Ovary (tissue), 9 donors: ENCODE data around the gene TEX51. TPM values are rescaled to one million over a fixed set of nuclear protein-coding genes. Genes with fewer than 3 reads are reported as not detected.

ENCODE experiments used
- DNase-seq, 5 donors: peaks; one replicate each; pipeline ENCODE4 v3.0.0-alpha.2; 2019 to 2020
- H3K27ac ChIP-seq, 2 donors: fragments of 200-600 bp; one replicate each; pipeline versions ENCODE4 v1.5.1 to v1.8.0; 2019 to 2022
- H3K27me3 ChIP-seq: fragments of 200-600 bp; one replicate; pipeline ENCODE4 v1.8.0; 2022
- H3K36me3 ChIP-seq: fragments of 200-600 bp; sonication (generic); one replicate; pipeline ENCODE4 v1.5.1; 2019
- H3K4me1 ChIP-seq: one replicate; pipeline ENCODE4 v1.8.1; 2013; ENCODE audit warnings: mild to moderate bottlenecking, moderate library complexity; ENCODE audit not compliant: insufficient read depth
- H3K4me3 ChIP-seq: fragments of 200-600 bp; sonication (generic); one replicate; pipeline ENCODE4 v1.5.1; 2017
- H3K9me3 ChIP-seq, 2 donors: fragments of 200-600 bp in 1 of 2; sonication (generic) in 1 of 2; one replicate each; pipeline versions ENCODE4 v1.5.1 to v1.8.1; 2013 to 2019; ENCODE audit warnings: mild to moderate bottlenecking in 1 of 2, moderate library complexity in 1 of 2
- EP300 ChIP-seq: sonication (generic); formaldehyde crosslinking; IDR thresholded peaks from one replicate; pipeline ENCODE4 v1.6.1; 2017; ENCODE audit warnings: antibody characterized with exemption
- POLR2A ChIP-seq: fragments of 450-650 bp; IDR thresholded peaks from one replicate; pipeline ENCODE4 v1.6.1; 2017; ENCODE audit warnings: antibody characterized with exemption, mild to moderate bottlenecking, moderate library complexity
- WGBS, 3 donors: extraction: QIAGEN DNeasy Blood & Tissue Kit in 1 of 3; methylation state at CpG; one replicate each; pipeline versions ENCODE4 v1.1.5 to v1.1.7; 2013 to 2017; 5-methylcytosine and 5-hydroxymethylcytosine counted together
- intact Hi-C, 4 donors: fragments of 100-400 bp; cut with DNase I; formaldehyde crosslinking; loops; one replicate each; pipeline versions ENCODE4 v1.11.0 to v1.15.1; 2022 to 2023
- polyA plus RNA-seq, 2 donors: library from polyadenylated mRNA; stranded (reverse); fragments of 200-250 nt in 1 of 2; fragments of 350-450 nt in 1 of 2; fragmentation: Illumina TruSeq in 1 of 2; extraction: RNeasy Lipid Tissue Mini Kit (QIAGEN cat#74804) in 1 of 2; gene quantifications; one replicate each; pipeline ENCODE4 v1.2.3, GENCODE V29; 2013 to 2014
- total RNA-seq, 7 donors: library from RNA; depleted of rRNA in 2 of 7; stranded (reverse); fragments of >200 nt in 2 of 7; fragmentation: NEBNext Ultra II Directional in 3 of 7; extraction: Animal tissue kit (Norgen Biotek cat#: 25700) in 3 of 7; gene quantifications; one replicate each; pipeline versions ENCODE4 v1.1.0 to v1.2.4, GENCODE V29; 2016 to 2023
- TF ChIP-seq, protein P1 (sequence below), 3 donors: fragments of 450-650 bp in 2 of 3; fragments of 200-600 bp in 1 of 3; IDR thresholded peaks; one replicate each; pipeline versions ENCODE4 v1.5.1 to v1.8.0; 2016 to 2022; ENCODE audit warnings: antibody characterized with exemption in 3 of 3, mild to moderate bottlenecking in 1 of 3
- donor health status: DM: no; HTN: no; CAD: no; lungs with moderate emphysema.
- donor health status: DM: no; HTN: no; CAD: no.
- donor health status: Bipolar disorder and iron deficiency.
- donor health status: DM: yes; HTN: yes; CAD: no.
- donor health status: DM: no; HTN: no; CAD: no.
- donor health status: DM: yes; HTN: yes; CAD: no.

The TEX51 gene
- total and polyA plus RNA-seq, 9 donors: not detected

- WGBS, 3 donors: 82 to 96% (median 86%) methylated on average over 5 of the region's 5 CpGs
- intact Hi-C loops: no loop called here
- Histone ChIP-seq H3K27ac (no peak overlapping the region), H3K9me3 (peaks cover 0 to 6% of the 10 kb centered on the region in 2 donors), H3K4me3 (no peak overlapping the region), H3K27me3 (no peaks in the 10 kb centered on the region), H3K4me1 (no peaks in the 10 kb centered on the region), H3K36me3 (no peaks in the 10 kb centered on the region)
- DNase-seq: no peak
- TF ChIP-seq POLR2A (no peak), EP300 (no peak)
- TF ChIP-seq, protein P1, sequence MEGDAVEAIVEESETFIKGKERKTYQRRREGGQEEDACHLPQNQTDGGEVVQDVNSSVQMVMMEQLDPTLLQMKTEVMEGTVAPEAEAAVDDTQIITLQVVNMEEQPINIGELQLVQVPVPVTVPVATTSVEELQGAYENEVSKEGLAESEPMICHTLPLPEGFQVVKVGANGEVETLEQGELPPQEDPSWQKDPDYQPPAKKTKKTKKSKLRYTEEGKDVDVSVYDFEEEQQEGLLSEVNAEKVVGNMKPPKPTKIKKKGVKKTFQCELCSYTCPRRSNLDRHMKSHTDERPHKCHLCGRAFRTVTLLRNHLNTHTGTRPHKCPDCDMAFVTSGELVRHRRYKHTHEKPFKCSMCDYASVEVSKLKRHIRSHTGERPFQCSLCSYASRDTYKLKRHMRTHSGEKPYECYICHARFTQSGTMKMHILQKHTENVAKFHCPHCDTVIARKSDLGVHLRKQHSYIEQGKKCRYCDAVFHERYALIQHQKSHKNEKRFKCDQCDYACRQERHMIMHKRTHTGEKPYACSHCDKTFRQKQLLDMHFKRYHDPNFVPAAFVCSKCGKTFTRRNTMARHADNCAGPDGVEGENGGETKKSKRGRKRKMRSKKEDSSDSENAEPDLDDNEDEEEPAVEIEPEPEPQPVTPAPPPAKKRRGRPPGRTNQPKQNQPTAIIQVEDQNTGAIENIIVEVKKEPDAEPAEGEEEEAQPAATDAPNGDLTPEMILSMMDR (IDR thresholded peaks at IDR 0.05): no peak
Measured at GRCh38 chr2:126930970-126931590, 32.4 kb downstream of the TEX51 start.

GRCh38 chr2:126932529-126932928 is 33.8 kb downstream of the TEX51 start:
- Histone ChIP-seq H3K9me3 (peaks cover 0 to 6% of the 10 kb centered on the region in 2 donors), H3K4me1 (no peaks in the 10 kb centered on the region), H3K4me3 (no peak overlapping the region), H3K36me3 (no peaks in the 10 kb centered on the region), H3K27ac (no peak overlapping the region), H3K27me3 (no peaks in the 10 kb centered on the region)
- DNase-seq: no peak
- 65 to 76% (median 68%) methylated on average over 4 of the region's 4 CpGs for WGBS, 3 donors
- TF ChIP-seq POLR2A (no peak), EP300 (no peak)
- TF ChIP-seq, protein P1 (IDR thresholded peaks at IDR 0.05): no peak
- intact Hi-C loops: no loop called here

DNA sequence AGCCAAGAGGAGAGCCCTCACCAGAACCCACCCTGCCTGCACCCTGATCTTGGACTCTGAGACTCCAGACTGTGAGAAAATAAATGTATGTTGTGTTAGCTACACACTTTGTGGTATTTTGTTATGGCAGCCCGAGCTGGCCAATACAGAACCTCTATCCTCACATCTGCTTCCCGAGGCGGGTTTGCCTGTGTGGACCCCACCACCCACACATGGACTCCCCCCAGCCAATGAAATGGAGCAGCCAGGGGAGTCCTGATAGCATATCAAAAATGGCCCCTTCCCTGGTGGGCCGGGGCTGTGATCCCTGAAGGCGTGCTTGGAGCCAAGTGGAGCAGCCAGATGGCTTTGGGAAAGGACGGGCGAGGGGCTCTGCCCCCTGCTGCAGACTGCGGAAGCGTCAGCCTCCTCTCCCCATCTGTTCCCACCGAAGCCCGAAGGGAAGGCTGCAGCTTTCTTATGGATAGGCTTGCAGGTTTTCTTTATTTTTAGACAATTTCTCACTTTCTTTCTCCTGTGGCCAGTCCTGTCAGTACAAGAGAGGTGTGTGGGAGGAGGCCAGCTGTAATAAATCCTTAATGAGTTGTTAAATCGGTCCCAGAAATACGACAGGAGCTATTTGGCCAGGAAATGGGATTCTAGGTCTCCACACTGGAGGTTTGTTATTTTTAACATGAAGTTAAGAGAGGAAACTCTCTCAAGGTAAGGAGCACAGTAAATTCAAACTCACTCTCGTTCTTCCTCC is 34.4 kb downstream of the TEX51 start:
- H3K27me3 ChIP-seq: no peaks in the 10 kb centered on the region
- H3K4me1 ChIP-seq: no peaks in the 10 kb centered on the region
- intact Hi-C loops: no loop called here
- no peaks in the 10 kb centered on the region for H3K36me3 ChIP-seq
- 6 to 12% (median 10%) methylated on average over 14 of the region's 14 CpGs for WGBS, 3 donors
- DNase-seq: no peak
- TF ChIP-seq, protein P1 (IDR thresholded peaks at IDR 0.05): no peak
- TF ChIP-seq POLR2A: no peak
- no peak for TF ChIP-seq EP300
- peaks cover 0 to 6% of the 10 kb centered on the region in 2 donors for H3K9me3 ChIP-seq
- no peak overlapping the region for H3K27ac ChIP-seq
- no peak overlapping the region for H3K4me3 ChIP-seq

DNA sequence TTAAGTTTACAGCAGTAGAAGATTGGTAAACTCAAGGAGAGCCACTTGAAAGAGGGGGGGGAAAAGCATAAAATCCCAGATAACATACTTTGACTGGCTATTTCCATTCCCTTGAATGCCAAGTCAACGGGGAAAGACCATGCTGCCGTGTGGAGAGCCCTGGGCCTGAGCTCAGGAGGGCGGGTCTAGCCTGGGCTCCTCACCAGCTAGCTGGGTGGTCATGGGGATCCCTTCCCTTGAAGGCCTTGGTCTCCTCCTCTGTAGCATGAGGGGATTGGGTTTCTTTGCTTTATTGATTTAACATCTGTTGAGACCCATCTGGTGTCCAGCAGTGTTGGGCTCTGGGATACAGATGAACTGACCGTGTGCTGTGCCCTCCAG is 35.0 kb downstream of the TEX51 start:
- intact Hi-C loops: no loop called here
- Histone ChIP-seq H3K9me3 (peaks cover 0 to 6% of the 10 kb centered on the region in 2 donors), H3K27ac (no peak overlapping the region), H3K27me3 (no peaks in the 10 kb centered on the region), H3K4me1 (no peaks in the 10 kb centered on the region), H3K4me3 (no peak overlapping the region), H3K36me3 (no peaks in the 10 kb centered on the region)
- TF ChIP-seq, protein P1 (IDR thresholded peaks at IDR 0.05): no peak
- no peak for TF ChIP-seq POLR2A
- TF ChIP-seq EP300: no peak
- WGBS, 3 donors: 40 to 47% (median 46%) methylated on average over 4 of the region's 4 CpGs
- no peak for DNase-seq
